H1 (cell line): ENCODE measurements around the gene ISM1.

ENCODE experiments used
- CTCF ChIP-seq, 3 experiments: IDR thresholded peaks; 1 replicate in 2 of 3; 2 replicates in 1 of 3; pipeline versions ENCODE4 v1.5.1 to v1.6.1; 2011; ENCODE audit warnings: low read length in 3 of 3, mild to moderate bottlenecking in 3 of 3, inconsistent platforms in 2 of 3, low read depth in 1 of 3, moderate library complexity in 1 of 3; ENCODE audit not compliant: insufficient read depth in 1 of 3; ENCODE audit errors: control extremely low read depth in 1 of 3
- JUND ChIP-seq: IDR thresholded peaks from 2 replicates; pipeline ENCODE4 v1.6.1; 2011; ENCODE audit warnings: mild to moderate bottlenecking, improper control_type of control experiment, low read length

- no peak for TF ChIP-seq JUND
- TF ChIP-seq CTCF (IDR thresholded peaks at IDR 0.05; ENCODE audit: control extremely low read depth in 1 of 3, insufficient read depth in 1 of 3, low read depth in 1 of 3, low read length in 3 of 3), result no peak
These were observed 24.2 kb downstream of the ISM1 start for GRCh38 chr20:13245250-13245723.
